Peyer's patch (tissue), 4 donors: Measurements from ENCODE around the gene POLR3F.

Experiments used
- POLR2A ChIP-seq, 2 donors: fragments of 450-650 bp; IDR thresholded peaks; one replicate each; pipeline ENCODE4 v1.5.1; 2017; ENCODE audit warnings: antibody characterized with exemption in 2 of 2, mild to moderate bottlenecking in 2 of 2, moderate library complexity in 2 of 2
- TF ChIP-seq, protein P1 (sequence below), 6 experiments: fragments of 450-650 bp in 4 of 6; fragments of 200-600 bp in 2 of 6; sonication (generic) in 1 of 6; IDR thresholded peaks; one replicate each; pipeline ENCODE4 v1.5.1; 2017 to 2019; ENCODE audit warnings: antibody characterized with exemption in 6 of 6, mild to moderate bottlenecking in 3 of 6, moderate library complexity in 1 of 6

DNA sequence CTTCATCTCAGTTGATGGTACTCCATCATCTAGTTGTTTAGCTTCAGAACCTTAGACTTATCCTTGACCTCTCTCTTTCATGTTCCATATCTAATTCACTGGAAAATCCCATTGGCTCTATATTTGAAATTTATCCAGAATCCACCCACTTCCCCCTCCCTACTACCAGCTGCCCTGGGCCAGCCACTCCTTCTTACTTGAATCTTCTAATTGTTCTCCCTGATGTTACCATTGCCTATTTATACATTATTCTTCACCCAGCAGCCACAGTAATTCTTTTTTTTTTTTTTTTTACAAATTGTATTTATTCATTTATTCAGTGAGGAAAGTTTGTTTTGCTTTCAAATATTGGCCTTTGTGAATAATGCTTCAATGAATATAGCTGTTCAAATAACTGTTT, 48.8 kb downstream of the POLR3F start:
- TF ChIP-seq, protein P1, sequence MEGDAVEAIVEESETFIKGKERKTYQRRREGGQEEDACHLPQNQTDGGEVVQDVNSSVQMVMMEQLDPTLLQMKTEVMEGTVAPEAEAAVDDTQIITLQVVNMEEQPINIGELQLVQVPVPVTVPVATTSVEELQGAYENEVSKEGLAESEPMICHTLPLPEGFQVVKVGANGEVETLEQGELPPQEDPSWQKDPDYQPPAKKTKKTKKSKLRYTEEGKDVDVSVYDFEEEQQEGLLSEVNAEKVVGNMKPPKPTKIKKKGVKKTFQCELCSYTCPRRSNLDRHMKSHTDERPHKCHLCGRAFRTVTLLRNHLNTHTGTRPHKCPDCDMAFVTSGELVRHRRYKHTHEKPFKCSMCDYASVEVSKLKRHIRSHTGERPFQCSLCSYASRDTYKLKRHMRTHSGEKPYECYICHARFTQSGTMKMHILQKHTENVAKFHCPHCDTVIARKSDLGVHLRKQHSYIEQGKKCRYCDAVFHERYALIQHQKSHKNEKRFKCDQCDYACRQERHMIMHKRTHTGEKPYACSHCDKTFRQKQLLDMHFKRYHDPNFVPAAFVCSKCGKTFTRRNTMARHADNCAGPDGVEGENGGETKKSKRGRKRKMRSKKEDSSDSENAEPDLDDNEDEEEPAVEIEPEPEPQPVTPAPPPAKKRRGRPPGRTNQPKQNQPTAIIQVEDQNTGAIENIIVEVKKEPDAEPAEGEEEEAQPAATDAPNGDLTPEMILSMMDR (IDR thresholded peaks at IDR 0.05) = no peak
- no peak for TF ChIP-seq POLR2A (IDR thresholded peaks at IDR 0.05)
